ENCODE measurements around the gene MAP3K5.

The MAP3K5 gene

DNA sequence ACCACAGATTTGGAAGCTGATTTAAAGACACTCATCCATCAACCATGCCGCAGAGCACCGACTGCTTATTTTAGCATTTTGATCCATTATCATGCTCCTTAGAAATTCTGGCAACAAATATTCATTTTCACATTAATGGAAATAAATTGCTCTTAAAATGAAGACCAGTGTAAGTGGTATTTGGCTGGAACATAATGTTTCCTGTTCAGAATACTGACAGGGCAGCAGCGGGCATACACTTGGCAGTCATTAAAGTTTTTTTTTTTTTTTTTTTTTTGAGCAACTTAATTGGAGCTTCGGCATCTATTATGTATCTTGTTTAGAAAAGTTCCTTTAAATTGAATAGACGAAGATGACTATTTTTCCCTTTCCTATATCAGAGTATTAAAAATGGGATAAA lies 47.4 kb downstream of the MAP3K5 start:
- Histone ChIP-seq H2AFZ (ENCODE audit: low read depth, low read length, severe bottlenecking) (no peak overlapping the region), H3K9ac (ENCODE audit: low read length) (no peak overlapping the region), H3K9me2 (replicated peaks; ENCODE audit: insufficient read depth, low read length) (no peaks in the 10 kb centered on the region), H4K20me1 (ENCODE audit: low read depth, low read length) (no peaks in the 10 kb centered on the region), H3K27ac (ENCODE audit: low read depth, low read length) (no peak overlapping the region), H3F3A (ENCODE audit: insufficient read depth) (no peaks in the 10 kb centered on the region), H3K36me3 (ENCODE audit: low read length) (no peaks in the 10 kb centered on the region), H3K9me3 (ENCODE audit: insufficient read depth, low read length) (no peaks in the 10 kb centered on the region), H3K4me2 (ENCODE audit: low read depth, low read length, poor library complexity, severe bottlenecking) (no peak overlapping the region), H3K4me3 (ENCODE audit: insufficient read depth, low read length, poor library complexity, severe bottlenecking) (no peak overlapping the region), H3K79me2 (ENCODE audit: insufficient read depth, low read length) (no peaks in the 10 kb centered on the region), H3K27me3 (ENCODE audit: low read length) (no peaks in the 10 kb centered on the region)
- TF ChIP-seq EZH2phosphoT487 (conservative IDR thresholded peaks at IDR 0.05; ENCODE audit: low read length) (no peak), CTCF (IDR thresholded peaks at IDR 0.05; ENCODE audit: insufficient read depth, low read length, poor library complexity, severe bottlenecking) (no peak)

GRCh38 chr6:136742125-136742524 lies 50.2 kb downstream of the MAP3K5 start:
- Histone ChIP-seq H4K20me1 (ENCODE audit: low read depth, low read length) (no peaks in the 10 kb centered on the region), H3K36me3 (ENCODE audit: low read length) (no peaks in the 10 kb centered on the region), H3K27ac (ENCODE audit: low read depth, low read length) (no peak overlapping the region), H3F3A (ENCODE audit: insufficient read depth) (no peaks in the 10 kb centered on the region), H3K9me2 (replicated peaks; ENCODE audit: insufficient read depth, low read length) (no peaks in the 10 kb centered on the region), H3K9ac (ENCODE audit: low read length) (no peak overlapping the region), H3K27me3 (ENCODE audit: low read length) (no peaks in the 10 kb centered on the region), H3K79me2 (ENCODE audit: insufficient read depth, low read length) (no peaks in the 10 kb centered on the region), H2AFZ (ENCODE audit: low read depth, low read length, severe bottlenecking) (no peak overlapping the region), H3K4me2 (ENCODE audit: low read depth, low read length, poor library complexity, severe bottlenecking) (no peak overlapping the region), H3K9me3 (ENCODE audit: insufficient read depth, low read length) (no peaks in the 10 kb centered on the region), H3K4me3 (ENCODE audit: insufficient read depth, low read length, poor library complexity, severe bottlenecking) (no peak overlapping the region)
- TF ChIP-seq CTCF (IDR thresholded peaks at IDR 0.05; ENCODE audit: insufficient read depth, low read length, poor library complexity, severe bottlenecking) = no peak
- no peak for TF ChIP-seq EZH2phosphoT487 (conservative IDR thresholded peaks at IDR 0.05; ENCODE audit: low read length)

GRCh38 chr6:136740050-136740974 lies 52.0 kb downstream of the MAP3K5 start:
- no peaks in the 10 kb centered on the region for H3K36me3 ChIP-seq (ENCODE audit: low read length)
- H3F3A ChIP-seq (ENCODE audit: insufficient read depth) = no peaks in the 10 kb centered on the region
- H4K20me1 ChIP-seq (ENCODE audit: low read depth, low read length) = no peaks in the 10 kb centered on the region
- H3K9ac ChIP-seq (ENCODE audit: low read length) = no peak overlapping the region
- H3K9me2 ChIP-seq (replicated peaks; ENCODE audit: insufficient read depth, low read length) = no peaks in the 10 kb centered on the region
- H3K4me2 ChIP-seq (ENCODE audit: low read depth, low read length, poor library complexity, severe bottlenecking) = no peak overlapping the region
- no peak overlapping the region for H3K27ac ChIP-seq (ENCODE audit: low read depth, low read length)
- H3K9me3 ChIP-seq (ENCODE audit: insufficient read depth, low read length) = no peaks in the 10 kb centered on the region
- H2AFZ ChIP-seq (ENCODE audit: low read depth, low read length, severe bottlenecking) = no peak overlapping the region
- no peak overlapping the region for H3K4me3 ChIP-seq (ENCODE audit: insufficient read depth, low read length, poor library complexity, severe bottlenecking)
- H3K79me2 ChIP-seq (ENCODE audit: insufficient read depth, low read length) = no peaks in the 10 kb centered on the region
- TF ChIP-seq EZH2phosphoT487 (conservative IDR thresholded peaks at IDR 0.05; ENCODE audit: low read length) = no peak
- no peak for TF ChIP-seq CTCF (IDR thresholded peaks at IDR 0.05; ENCODE audit: insufficient read depth, low read length, poor library complexity, severe bottlenecking)
- no peaks in the 10 kb centered on the region for H3K27me3 ChIP-seq (ENCODE audit: low read length)
